22Rv1 (cell line): ENCODE results near the gene SMIM15.

Experiments
- CTCF ChIP-seq: fragments of 450-650 bp; IDR thresholded peaks from 2 replicates; pipeline ENCODE4 v1.5.1; 2017; ENCODE audit warnings: mild to moderate bottlenecking
- ZFX ChIP-seq: fragments of 450-650 bp; IDR thresholded peaks from 2 replicates; pipeline ENCODE4 v1.6.1; 2017; ENCODE audit warnings: antibody characterized with exemption, borderline replicate concordance

DNA sequence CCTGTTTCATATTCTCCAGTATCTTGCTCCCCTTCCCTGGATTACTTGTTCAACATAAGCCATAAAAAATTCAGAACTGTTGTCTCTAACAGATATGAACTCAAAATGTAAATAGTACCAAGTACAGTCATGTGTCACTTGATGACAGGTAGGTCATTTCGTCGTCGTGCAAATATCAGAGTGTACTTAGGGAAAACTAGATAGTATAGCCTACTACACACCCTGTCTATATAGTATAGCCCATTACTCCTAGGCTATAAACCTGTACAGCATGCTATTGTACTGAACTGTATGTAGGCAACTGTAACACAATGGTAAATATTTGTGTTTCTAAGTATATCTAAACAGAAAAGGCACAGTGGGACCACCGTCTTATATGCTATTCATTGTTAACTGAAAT is 39.1 kb downstream of the SMIM15 start:
- no peak for TF ChIP-seq CTCF
- TF ChIP-seq ZFX, result no peak
